NB4 (cell line): ENCODE results near the gene JCAD.

ENCODE experiments used
- CTCF ChIP-seq: IDR thresholded peaks from one replicate; pipeline ENCODE4 v1.5.1; 2012; ENCODE audit warnings: low read depth, low read length
- MAX ChIP-seq: IDR thresholded peaks from 2 replicates; pipeline ENCODE4 v1.6.1; 2011; ENCODE audit warnings: low read depth, low read length
- MYC ChIP-seq: IDR thresholded peaks from 2 replicates; pipeline ENCODE4 v1.6.1; 2011; ENCODE audit warnings: low read depth, low read length
- POLR2A ChIP-seq: IDR thresholded peaks from 2 replicates; pipeline ENCODE4 v1.6.1; 2011; ENCODE audit warnings: mild to moderate bottlenecking; ENCODE audit not compliant: insufficient read length; ENCODE audit errors: extremely low read depth

GRCh38 chr10:30074090-30074489, 14.7 kb upstream of the JCAD start:
- TF ChIP-seq CTCF (no peak), MAX (no peak), MYC (no peak), POLR2A (no peak)
